HG02870 (cell line): ENCODE measurements around the gene ASB18.
"Not testable (repeated sequence)": the region's sequence is repeated elsewhere in the genome, so short reads cannot be mapped to it uniquely, and the experiment has no call there.

ENCODE experiments used
- ATAC-seq: cut with Tn5 transposase; IDR thresholded peaks from one replicate; pipeline ENCODE4 v1.9.1; 2021; ENCODE audit warnings: mild to moderate bottlenecking, moderate library complexity; ENCODE audit not compliant: unreplicated experiment

ASB18 gene

GRCh38 chr2:236286873-236287545 lies 22.8 kb upstream of the ASB18 start:
- no peak for ATAC-seq

DNA sequence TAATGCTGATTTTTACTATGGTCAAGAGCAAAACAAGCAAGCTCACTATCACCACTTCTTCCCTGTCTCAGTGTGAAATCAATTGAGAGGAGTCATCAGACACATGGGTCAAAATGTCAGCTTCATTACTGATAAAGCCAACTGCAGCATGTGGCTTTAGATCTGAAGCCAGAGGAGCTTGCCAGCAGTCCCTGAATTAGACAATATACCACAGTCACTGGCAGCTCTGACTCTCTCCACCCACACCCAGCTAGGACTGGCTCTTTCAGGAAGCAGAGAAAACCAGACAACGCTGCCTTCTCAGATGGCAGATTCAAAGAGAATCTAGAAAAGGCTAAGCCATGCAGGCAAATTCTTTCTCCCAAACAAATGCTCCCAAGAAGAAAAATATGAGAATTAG lies 20.0 kb upstream of the ASB18 start:
- ATAC-seq, result no peak

- ATAC-seq, result no peak
Observed at GRCh38 chr2:236282406-236282805, 18.2 kb upstream of the ASB18 start.

DNA sequence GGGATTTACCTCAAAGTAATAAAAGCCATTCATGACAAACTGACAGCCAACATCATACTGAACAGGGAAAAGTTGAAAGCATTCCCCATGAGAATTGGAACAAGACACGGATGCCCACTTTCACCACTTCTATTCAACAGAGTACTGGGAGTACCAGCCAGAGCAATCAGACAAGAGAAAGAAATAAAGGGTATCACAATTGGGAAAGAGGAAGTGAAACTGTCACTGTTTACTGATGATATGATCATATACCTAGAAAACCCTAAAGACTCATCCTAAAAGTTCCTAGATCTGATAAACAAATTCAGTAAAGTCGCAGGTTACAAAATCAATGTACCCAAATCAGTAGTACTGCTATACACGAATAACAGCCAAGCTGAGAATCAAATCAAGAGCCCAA lies 17.2 kb upstream of the ASB18 start:
- no peak for ATAC-seq

- no peak for ATAC-seq
Observed at GRCh38 chr2:236273126-236273525, 8.9 kb upstream of the ASB18 start.

GRCh38 chr2:236271851-236272250 lies 7.6 kb upstream of the ASB18 start:
- ATAC-seq, result no peak

DNA sequence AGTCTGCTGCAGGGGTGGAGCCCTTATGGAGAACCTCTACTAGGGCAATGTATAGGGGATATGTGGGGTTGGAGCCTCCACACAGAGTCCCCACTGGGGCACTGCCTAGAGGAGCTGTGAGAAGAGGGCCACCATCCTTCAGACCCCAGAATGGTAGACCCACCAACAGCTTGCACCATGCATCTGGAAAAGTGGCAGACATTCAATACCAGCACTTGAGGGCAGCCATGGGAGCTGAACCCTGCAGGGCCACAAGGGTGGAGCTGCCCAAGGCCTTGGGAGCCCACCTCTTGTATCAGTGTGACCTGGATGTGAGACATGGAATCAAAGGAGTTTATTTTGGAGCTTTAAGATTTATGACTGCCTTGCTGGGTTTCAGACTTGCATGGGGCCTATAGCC lies 5.7 kb upstream of the ASB18 start:
- ATAC-seq, result not testable (repeated sequence)

- ATAC-seq, result no peak
Observed at GRCh38 chr2:236265675-236266074, 1.5 kb upstream of the ASB18 start.

DNA sequence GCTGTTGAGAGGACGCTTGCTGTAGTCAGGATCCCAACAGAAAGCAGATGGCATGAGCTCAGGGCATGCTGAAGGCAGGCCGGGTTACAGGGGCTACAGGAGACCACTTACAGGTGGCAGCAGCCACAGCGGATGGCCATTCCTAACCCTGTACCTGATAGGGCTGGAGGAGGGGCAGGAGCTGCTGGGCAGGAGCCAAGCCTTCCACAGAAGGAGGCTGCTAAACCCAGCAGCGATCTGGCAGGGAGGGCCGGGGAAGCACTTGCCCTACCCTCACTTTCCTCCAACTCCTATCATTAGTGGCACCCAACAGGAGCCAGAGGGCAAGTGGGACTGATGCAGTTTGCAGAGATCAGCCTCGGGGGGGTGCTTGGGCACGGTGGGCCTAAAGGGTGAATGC lies 2.0 kb downstream of the ASB18 start:
- ATAC-seq, result no peak

DNA sequence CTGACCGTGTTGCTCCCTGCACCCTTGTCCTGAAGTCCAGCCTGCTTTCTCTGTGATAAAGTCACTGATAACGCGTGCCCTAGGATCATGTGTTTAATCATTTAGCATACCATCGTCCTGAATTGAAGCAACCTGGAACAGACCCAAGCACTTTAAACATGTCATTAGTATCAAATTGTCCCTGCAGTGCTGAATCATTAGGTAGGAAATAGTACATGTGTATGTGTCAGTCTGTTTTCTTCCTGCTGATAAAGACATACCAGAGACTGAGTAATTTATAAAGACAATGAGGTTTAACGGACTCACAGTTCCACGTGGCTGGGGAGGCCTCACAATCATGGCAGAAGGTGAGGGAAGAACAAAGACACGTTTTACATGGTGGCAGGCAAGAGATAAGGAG lies 2.8 kb downstream of the ASB18 start:
- ATAC-seq, result no peak

GRCh38 chr2:236259371-236259770 lies 4.8 kb downstream of the ASB18 start:
- no peak for ATAC-seq

DNA sequence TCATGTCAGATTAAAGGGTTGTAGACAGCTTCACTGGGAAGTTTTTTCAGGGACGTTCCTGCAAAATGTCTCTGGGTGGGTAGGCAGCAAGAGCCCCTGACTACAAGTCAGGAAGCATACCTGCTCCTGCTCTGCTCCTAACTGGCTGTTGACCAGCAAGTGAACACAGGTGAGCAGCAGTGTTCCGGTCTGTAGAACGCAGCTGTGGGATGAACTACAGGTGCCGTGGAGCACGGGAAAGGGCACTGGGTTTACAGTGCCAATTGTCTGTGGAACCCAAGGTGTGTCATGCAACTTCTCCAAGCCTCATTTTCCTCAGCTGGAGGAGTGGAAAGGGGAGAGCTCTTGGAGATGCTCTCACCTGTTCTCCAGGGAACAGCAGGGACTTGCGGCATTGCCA lies 6.6 kb downstream of the ASB18 start:
- no peak for ATAC-seq

- ATAC-seq, result no peak
Observed at GRCh38 chr2:236257136-236257535, 7.1 kb downstream of the ASB18 start.

- no peak for ATAC-seq
Observed at GRCh38 chr2:236256366-236256985, 7.7 kb downstream of the ASB18 start.

GRCh38 chr2:236254674-236255073 lies 9.5 kb downstream of the ASB18 start:
- no peak for ATAC-seq

DNA sequence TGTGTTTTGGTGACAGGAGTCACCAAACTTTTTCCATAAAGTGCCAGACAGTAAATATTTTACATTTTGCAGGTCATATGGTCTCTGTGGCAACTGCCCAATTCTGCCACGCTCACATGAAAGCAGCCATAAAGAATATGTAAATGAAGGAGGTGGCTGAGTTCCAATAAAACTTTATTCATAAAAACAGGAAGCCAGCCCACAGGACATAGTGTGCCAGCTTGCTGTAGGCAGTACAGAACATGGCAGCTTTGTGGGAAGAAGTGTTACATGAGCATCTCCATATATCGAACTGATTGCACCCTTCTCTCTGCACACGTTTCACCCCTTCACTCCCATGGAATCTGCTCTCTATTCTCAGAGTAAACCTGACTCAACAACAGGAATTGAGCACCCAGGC lies 10.2 kb downstream of the ASB18 start:
- no peak for ATAC-seq

GRCh38 chr2:236252602-236253001 lies 11.6 kb downstream of the ASB18 start:
- ATAC-seq, result no peak

DNA sequence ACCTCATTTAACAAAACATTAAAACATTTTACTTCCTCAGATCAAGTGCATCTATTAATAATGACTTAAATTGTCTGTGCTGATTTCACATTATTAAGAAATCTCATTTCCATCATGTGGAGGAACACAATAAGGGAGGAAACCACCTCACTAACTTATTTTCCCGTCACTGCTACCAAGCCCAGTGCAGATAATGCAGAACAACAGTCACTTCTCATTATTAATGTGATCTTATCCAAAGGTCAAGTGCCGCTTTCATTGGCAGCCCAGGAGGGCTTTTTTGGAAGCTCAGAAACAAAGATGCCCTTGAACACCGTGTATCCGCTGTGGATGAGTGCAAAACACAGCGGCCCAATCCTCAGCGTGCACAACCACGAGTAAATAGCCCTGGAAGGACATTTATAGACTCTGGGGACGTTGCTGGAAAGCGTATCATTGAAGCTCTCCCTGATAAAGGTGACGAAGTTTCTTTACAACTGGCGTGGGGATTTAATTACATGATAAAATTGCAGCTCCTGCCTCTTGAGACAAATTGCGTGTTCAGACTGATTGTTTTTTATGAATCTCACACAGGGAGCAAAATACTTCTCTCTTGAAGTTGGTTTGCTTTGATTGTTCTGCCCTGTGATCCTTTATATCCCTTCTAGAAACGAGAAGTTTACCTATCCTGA lies 13.2 kb downstream of the ASB18 start:
- ATAC-seq, result no peak

DNA sequence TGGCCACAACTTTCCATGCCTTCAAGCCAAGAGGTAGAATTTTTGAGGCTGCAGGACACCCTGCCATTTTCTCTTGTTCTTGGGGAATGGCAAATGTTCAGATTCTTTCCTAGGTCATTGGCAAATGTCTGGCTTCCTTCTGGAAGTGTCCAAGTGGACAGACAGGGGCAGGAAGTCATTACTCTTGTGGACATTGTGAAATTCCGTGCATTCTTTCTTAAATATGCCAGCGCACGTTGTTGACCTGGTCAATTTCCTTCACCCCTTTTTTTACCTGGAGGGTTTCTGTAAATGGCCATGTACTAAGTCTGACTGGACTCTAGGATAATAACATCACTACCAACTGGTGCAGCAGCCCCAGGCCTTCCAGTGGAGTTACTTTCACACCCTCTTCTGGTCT lies 13.9 kb downstream of the ASB18 start:
- ATAC-seq, result no peak

- ATAC-seq, result no peak
Observed at GRCh38 chr2:236249066-236249465, 15.1 kb downstream of the ASB18 start.

GRCh38 chr2:236246711-236247246 lies 17.4 kb downstream of the ASB18 start:
- ATAC-seq, result no peak

DNA sequence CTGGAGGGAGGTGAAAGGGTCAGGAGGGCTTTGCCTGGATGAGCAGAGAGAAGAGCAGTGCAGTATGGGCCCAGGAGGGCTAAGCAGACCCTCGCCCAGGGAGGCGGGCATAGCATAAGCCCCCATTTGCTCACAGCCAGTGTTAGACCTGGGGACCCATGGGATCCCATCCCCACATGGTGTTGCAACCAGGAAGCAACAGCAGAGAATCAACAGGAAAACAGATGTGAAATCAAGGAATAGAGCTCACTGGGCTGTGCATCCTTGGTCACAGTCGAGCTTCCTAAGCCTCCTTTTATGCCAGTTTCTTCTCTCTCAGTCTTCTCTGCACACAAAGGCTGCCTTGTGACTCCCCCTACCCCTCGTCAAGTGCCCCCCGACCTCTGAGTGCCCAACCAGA lies 19.9 kb downstream of the ASB18 start:
- no peak for ATAC-seq
